T-helper 17 cell (primary cell): ENCODE measurements around the gene TANC2. TPM values are rescaled to one million over a fixed set of nuclear protein-coding genes. Genes with fewer than 3 reads are reported as not detected.

Experiments used
- ATAC-seq: fragments of 150-1000 bp; cut with Tn5 transposase; 2 replicates; pipeline ENCODE4 v1.10.0; 2021; ENCODE audit warnings: mild to moderate bottlenecking, moderate library complexity
- DNase-seq, 3 donors: peaks; one replicate each; pipeline versions ENCODE4 v3.0.0 to v3.0.0-alpha.2; 2020 to 2021
- H3K9me3 ChIP-seq: one replicate; pipeline ENCODE4 v1.7.0; 2013; ENCODE audit warnings: low read length, mild to moderate bottlenecking; ENCODE audit not compliant: control insufficient read depth, poor library complexity, severe bottlenecking
- H3K27ac Mint-ChIP-seq: one replicate; pipeline ENCODE4 v1.8.0; 2022; ENCODE audit warnings: mild to moderate bottlenecking, moderate library complexity, mixed read lengths
- H3K27me3 Mint-ChIP-seq: one replicate; pipeline ENCODE4 v1.8.0; 2022; ENCODE audit warnings: mixed read lengths
- H3K36me3 Mint-ChIP-seq: one replicate; pipeline ENCODE4 v1.8.0; 2022; ENCODE audit warnings: low read depth, mixed read lengths
- H3K4me1 Mint-ChIP-seq: one replicate; pipeline ENCODE4 v1.8.0; 2022; ENCODE audit warnings: mild to moderate bottlenecking, mixed read lengths
- H3K4me3 Mint-ChIP-seq: one replicate; pipeline ENCODE4 v1.8.0; 2022; ENCODE audit warnings: mild to moderate bottlenecking, moderate library complexity, mixed read lengths
- total RNA-seq, 4 donors: library from RNA in 2 of 4; stranded (reverse) in 2 of 4; gene quantifications; one replicate each; pipeline ENCODE4 v1.2.3 and lab custom pipeline; 2022 to 2026

TANC2 gene
- total RNA-seq, 2 donors from 2014 or later = 46.0 to 51.0 TPM

GRCh38 chr17:62935523-62935922, 30.5 kb upstream of the TANC2 start:
- Mint-ChIP-seq H3K36me3 (peaks cover 2% of the 10 kb centered on the region), H3K4me3 (no peak overlapping the region), H3K27me3 (peaks cover 55% of the 10 kb centered on the region), H3K4me1 (peaks cover under 1% of the 10 kb centered on the region), H3K27ac (no peak overlapping the region)
- H3K9me3 ChIP-seq = no peaks in the 10 kb centered on the region
- ATAC-seq = no peak
- DNase-seq = no peak

- ATAC-seq (no peak), DNase-seq (no peak)
- Mint-ChIP-seq H3K4me3 (no peak overlapping the region), H3K27me3 (peaks cover 37% of the 10 kb centered on the region), H3K4me1 (no peaks in the 10 kb centered on the region), H3K27ac (no peak overlapping the region), H3K36me3 (peaks cover 2% of the 10 kb centered on the region)
- H3K9me3 ChIP-seq = no peaks in the 10 kb centered on the region
Observed at GRCh38 chr17:62937606-62938005, 28.4 kb upstream of the TANC2 start.

- H3K9me3 ChIP-seq = no peaks in the 10 kb centered on the region
- Mint-ChIP-seq H3K27me3 (peaks cover 5% of the 10 kb centered on the region), H3K4me1 (no peaks in the 10 kb centered on the region), H3K4me3 (no peak overlapping the region), H3K36me3 (no peaks in the 10 kb centered on the region), H3K27ac (no peak overlapping the region)
- ATAC-seq = no peak
- no peak for DNase-seq
Observed at GRCh38 chr17:62941358-62941991, 24.6 kb upstream of the TANC2 start.

- H3K9me3 ChIP-seq = no peaks in the 10 kb centered on the region
- Mint-ChIP-seq H3K36me3 (peaks cover 2% of the 10 kb centered on the region), H3K27ac (no peak overlapping the region), H3K4me1 (no peaks in the 10 kb centered on the region), H3K27me3 (peaks cover 20% of the 10 kb centered on the region), H3K4me3 (no peak overlapping the region)
- ATAC-seq (no peak), DNase-seq (no peak)
Observed at GRCh38 chr17:62948370-62948769, 17.7 kb upstream of the TANC2 start.

- H3K36me3 Mint-ChIP-seq = peaks cover 2% of the 10 kb centered on the region
- no peak overlapping the region for H3K4me3 Mint-ChIP-seq
- no peak for ATAC-seq
- no peak for DNase-seq
- no peak overlapping the region for H3K27ac Mint-ChIP-seq
- no peaks in the 10 kb centered on the region for H3K9me3 ChIP-seq
- H3K4me1 Mint-ChIP-seq = no peaks in the 10 kb centered on the region
- peaks cover 20% of the 10 kb centered on the region for H3K27me3 Mint-ChIP-seq
Observed at GRCh38 chr17:62949036-62949435, 17.0 kb upstream of the TANC2 start.

- no peaks in the 10 kb centered on the region for H3K9me3 ChIP-seq
- no peak for ATAC-seq
- no peaks in the 10 kb centered on the region for H3K4me1 Mint-ChIP-seq
Observed at GRCh38 chr17:62950067-62950466, 16.0 kb upstream of the TANC2 start.

GRCh38 chr17:62955841-62956352, 10.1 kb upstream of the TANC2 start:
- Mint-ChIP-seq H3K27ac (no peak overlapping the region), H3K4me1 (no peaks in the 10 kb centered on the region), H3K27me3 (peaks cover 21% of the 10 kb centered on the region), H3K36me3 (no peaks in the 10 kb centered on the region), H3K4me3 (no peak overlapping the region)
- H3K9me3 ChIP-seq = no peaks in the 10 kb centered on the region
- DNase-seq (no peak), ATAC-seq (no peak)

More at GRCh38 chr17:62950067-62950466, 16.0 kb upstream of the TANC2 start:
- peaks cover 2% of the 10 kb centered on the region for H3K36me3 Mint-ChIP-seq
- H3K27ac Mint-ChIP-seq = no peak overlapping the region
- H3K4me3 Mint-ChIP-seq = no peak overlapping the region
- peaks cover 20% of the 10 kb centered on the region for H3K27me3 Mint-ChIP-seq
- no peak for DNase-seq

- H3K9me3 ChIP-seq = no peaks in the 10 kb centered on the region
- Mint-ChIP-seq H3K27me3 (peaks cover 21% of the 10 kb centered on the region), H3K36me3 (no peaks in the 10 kb centered on the region), H3K4me1 (peaks cover 26% of the 10 kb centered on the region), H3K4me3 (no peak overlapping the region), H3K27ac (no peak overlapping the region)
- no peak for DNase-seq
- no peak for ATAC-seq
Observed at GRCh38 chr17:62963296-62963695, 2.7 kb upstream of the TANC2 start.

- H3K4me3 Mint-ChIP-seq = no peak overlapping the region
- H3K4me1 Mint-ChIP-seq = peaks cover 30% of the 10 kb centered on the region
- no peaks in the 10 kb centered on the region for H3K9me3 ChIP-seq
- peak overlapping the region; percentile 98 for H3K27ac Mint-ChIP-seq
- DNase-seq (no peak), ATAC-seq (no peak)
- H3K36me3 Mint-ChIP-seq = no peaks in the 10 kb centered on the region
- peaks cover 14% of the 10 kb centered on the region for H3K27me3 Mint-ChIP-seq
Observed at GRCh38 chr17:62964506-62964905, 1.5 kb upstream of the TANC2 start.

- ATAC-seq (peak; percentile 45), DNase-seq (peak in 1 of 3 donors; percentile 28)
- H3K27me3 Mint-ChIP-seq = peaks cover 11% of the 10 kb centered on the region
- peaks cover 30% of the 10 kb centered on the region for H3K4me1 Mint-ChIP-seq
- H3K9me3 ChIP-seq = no peaks in the 10 kb centered on the region
- peak overlapping the region; percentile 98 for H3K27ac Mint-ChIP-seq
- peak overlapping the region; percentile 92 for H3K4me3 Mint-ChIP-seq
- H3K36me3 Mint-ChIP-seq = no peaks in the 10 kb centered on the region
Observed at GRCh38 chr17:62965174-62965685, 805 bp upstream of the TANC2 start.

- peaks cover 38% of the 10 kb centered on the region for H3K4me1 Mint-ChIP-seq
- peak overlapping the region; percentile 70 for H3K27ac Mint-ChIP-seq
- ATAC-seq = peak; percentile 52
- no peak for DNase-seq
- no peaks in the 10 kb centered on the region for H3K36me3 Mint-ChIP-seq
- no peaks in the 10 kb centered on the region for H3K9me3 ChIP-seq
- H3K4me3 Mint-ChIP-seq = peak overlapping the region; percentile 90
- peaks cover 5% of the 10 kb centered on the region for H3K27me3 Mint-ChIP-seq
Observed at GRCh38 chr17:62966426-62967204, 580 bp downstream of the TANC2 start.

GRCh38 chr17:62967205-62967529, 1.1 kb downstream of the TANC2 start:
- peak overlapping the region; percentile 90 for H3K4me3 Mint-ChIP-seq
- no peaks in the 10 kb centered on the region for H3K36me3 Mint-ChIP-seq
- H3K9me3 ChIP-seq = no peaks in the 10 kb centered on the region
- peaks cover 5% of the 10 kb centered on the region for H3K27me3 Mint-ChIP-seq
- ATAC-seq (no peak), DNase-seq (no peak)
- H3K27ac Mint-ChIP-seq = peak overlapping the region; percentile 70
- H3K4me1 Mint-ChIP-seq = peaks cover 38% of the 10 kb centered on the region

- H3K4me3 Mint-ChIP-seq = peak overlapping the region; percentile 73
- H3K27me3 Mint-ChIP-seq = no peaks in the 10 kb centered on the region
- DNase-seq (peak in 1 of 3 donors; percentile 34), ATAC-seq (peak; percentile 49)
- no peaks in the 10 kb centered on the region for H3K36me3 Mint-ChIP-seq
- H3K9me3 ChIP-seq = no peaks in the 10 kb centered on the region
- H3K27ac Mint-ChIP-seq = no peak overlapping the region
- H3K4me1 Mint-ChIP-seq = peaks cover 40% of the 10 kb centered on the region
Observed at GRCh38 chr17:62968445-62968923, 2.4 kb downstream of the TANC2 start.
